BE2C (cell line): ENCODE measurements around the gene LRBA.

Experiments used
- DNase-seq: peaks from one replicate; pipeline ENCODE4 v3.0.0-alpha.2; 2020
- H3K27me3 ChIP-seq: fragments of 250-450 bp; sonication (Bioruptor Pico); 2 replicates; pipeline ENCODE4 v1.5.1; 2020; ENCODE audit warnings: mild to moderate bottlenecking
- H3K36me3 ChIP-seq: fragments of 250-450 bp; sonication (Bioruptor Pico); 2 replicates; pipeline ENCODE4 v1.5.1; 2020; ENCODE audit warnings: mild to moderate bottlenecking
- H3K4me1 ChIP-seq: fragments of 250-450 bp; sonication (Bioruptor Pico); 2 replicates; pipeline ENCODE4 v1.5.1; 2020
- H3K4me3 ChIP-seq: 2 replicates; pipeline ENCODE4 v1.5.1; 2011; ENCODE audit warnings: low read depth, low read length
- H3K9me3 ChIP-seq: fragments of 250-450 bp; sonication (Bioruptor Pico); 2 replicates; pipeline ENCODE4 v1.5.1; 2020
- TF ChIP-seq, protein P1 (sequence below): IDR thresholded peaks from 2 replicates; pipeline ENCODE4 v1.5.1; 2012; ENCODE audit warnings: mild to moderate bottlenecking, low read depth, low read length

The LRBA gene

DNA sequence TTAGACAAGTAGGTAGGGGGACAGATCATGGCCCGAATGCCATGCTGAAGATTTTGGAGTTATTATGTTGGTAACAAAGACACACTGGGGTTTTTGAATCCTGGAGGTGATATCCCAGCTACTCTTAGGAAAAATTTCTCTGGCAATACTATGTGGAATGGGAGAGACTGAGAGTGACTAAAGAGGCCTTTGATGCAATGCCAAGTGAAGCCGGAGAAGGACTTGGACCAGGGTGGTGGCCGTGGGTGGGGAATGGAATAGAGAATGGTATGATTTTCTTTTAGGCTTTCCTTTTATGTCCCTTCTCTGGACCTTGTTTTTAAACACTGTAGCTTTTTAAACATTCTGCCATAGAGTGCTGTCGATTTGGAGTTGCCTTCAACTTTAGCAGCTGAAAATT, 795.2 kb downstream of the LRBA start:
- H3K36me3 ChIP-seq = no peaks in the 10 kb centered on the region
- no peak for DNase-seq

DNA sequence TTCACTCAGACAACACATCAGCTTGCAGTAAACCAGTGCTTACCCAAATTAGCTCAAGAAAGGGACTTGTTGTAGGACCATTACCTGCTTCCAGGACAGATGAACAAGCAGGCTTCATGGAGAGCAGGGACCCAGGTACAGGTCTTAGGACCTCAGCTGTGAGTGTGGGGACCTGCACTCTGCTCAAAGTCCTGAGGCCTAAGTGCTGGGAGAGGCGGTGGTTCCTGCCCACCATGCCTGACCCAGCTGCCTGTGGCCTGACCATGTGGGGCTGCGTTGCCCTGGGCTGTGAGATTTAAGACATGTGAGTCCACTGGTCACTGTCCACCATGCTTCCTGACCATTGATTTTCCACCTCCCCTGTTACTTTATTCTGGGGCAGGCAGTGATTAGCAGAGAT, 796.6 kb downstream of the LRBA start:
- DNase-seq = no peak
- Histone ChIP-seq H3K27me3 (no peaks in the 10 kb centered on the region), H3K4me1 (no peaks in the 10 kb centered on the region; the same call in 1 of the 2 replicates), H3K4me3 (no peak overlapping the region), H3K9me3 (no peaks in the 10 kb centered on the region), H3K36me3 (no peaks in the 10 kb centered on the region)
- TF ChIP-seq, protein P1, sequence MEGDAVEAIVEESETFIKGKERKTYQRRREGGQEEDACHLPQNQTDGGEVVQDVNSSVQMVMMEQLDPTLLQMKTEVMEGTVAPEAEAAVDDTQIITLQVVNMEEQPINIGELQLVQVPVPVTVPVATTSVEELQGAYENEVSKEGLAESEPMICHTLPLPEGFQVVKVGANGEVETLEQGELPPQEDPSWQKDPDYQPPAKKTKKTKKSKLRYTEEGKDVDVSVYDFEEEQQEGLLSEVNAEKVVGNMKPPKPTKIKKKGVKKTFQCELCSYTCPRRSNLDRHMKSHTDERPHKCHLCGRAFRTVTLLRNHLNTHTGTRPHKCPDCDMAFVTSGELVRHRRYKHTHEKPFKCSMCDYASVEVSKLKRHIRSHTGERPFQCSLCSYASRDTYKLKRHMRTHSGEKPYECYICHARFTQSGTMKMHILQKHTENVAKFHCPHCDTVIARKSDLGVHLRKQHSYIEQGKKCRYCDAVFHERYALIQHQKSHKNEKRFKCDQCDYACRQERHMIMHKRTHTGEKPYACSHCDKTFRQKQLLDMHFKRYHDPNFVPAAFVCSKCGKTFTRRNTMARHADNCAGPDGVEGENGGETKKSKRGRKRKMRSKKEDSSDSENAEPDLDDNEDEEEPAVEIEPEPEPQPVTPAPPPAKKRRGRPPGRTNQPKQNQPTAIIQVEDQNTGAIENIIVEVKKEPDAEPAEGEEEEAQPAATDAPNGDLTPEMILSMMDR = no peak

More for the DNA sequence above, 795.2 kb downstream of the LRBA start:
- no peaks in the 10 kb centered on the region; the same call in 1 of the 2 replicates for H3K4me1 ChIP-seq
- H3K4me3 ChIP-seq = no peak overlapping the region
- TF ChIP-seq, protein P1 = no peak
- no peaks in the 10 kb centered on the region for H3K27me3 ChIP-seq
- H3K9me3 ChIP-seq = no peaks in the 10 kb centered on the region

DNA sequence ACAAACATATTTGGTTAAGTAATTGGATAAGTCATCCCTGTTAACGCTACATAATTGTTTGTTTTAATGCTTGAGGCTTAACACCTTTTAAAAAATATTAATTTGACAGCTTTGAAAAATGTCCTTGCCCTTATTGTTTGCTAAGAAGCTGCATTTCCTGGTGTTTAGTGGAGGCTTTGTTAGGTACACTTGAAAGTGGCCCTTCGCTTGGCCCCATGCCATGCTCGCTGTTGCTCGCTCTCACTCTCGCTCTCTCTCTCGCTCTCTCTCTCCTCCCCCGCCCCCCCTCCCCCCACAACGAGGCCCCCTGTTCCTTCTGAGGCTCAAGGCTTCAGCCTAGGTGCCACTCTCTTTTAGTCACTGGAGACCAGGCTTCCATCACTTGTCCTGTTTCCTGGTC, 797.3 kb downstream of the LRBA start:
- Histone ChIP-seq H3K36me3 (no peaks in the 10 kb centered on the region), H3K4me1 (no peaks in the 10 kb centered on the region; the same call in 1 of the 2 replicates), H3K27me3 (no peaks in the 10 kb centered on the region), H3K4me3 (no peak overlapping the region), H3K9me3 (no peaks in the 10 kb centered on the region)
- TF ChIP-seq, protein P1 = no peak
- DNase-seq = no peak

DNA sequence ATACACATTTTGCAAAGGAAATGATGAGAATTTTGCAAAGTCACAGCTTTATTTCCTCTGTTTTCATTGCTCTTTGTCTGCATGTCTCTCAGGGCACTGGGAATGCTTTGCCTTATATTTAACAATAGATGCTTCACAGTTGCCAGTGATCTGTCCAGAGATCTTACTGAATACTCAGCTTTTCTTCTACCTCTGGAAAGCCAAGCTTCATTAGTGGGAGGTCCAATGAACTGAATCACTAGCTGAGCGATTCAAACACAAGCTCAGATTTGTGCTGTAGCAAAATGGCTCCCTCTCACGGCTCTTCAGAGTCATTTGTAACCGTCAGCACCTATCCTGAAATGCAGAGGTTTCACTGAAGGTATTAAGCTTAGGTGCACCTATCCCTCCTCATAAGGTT, 797.9 kb downstream of the LRBA start:
- Histone ChIP-seq H3K9me3 (no peaks in the 10 kb centered on the region), H3K36me3 (no peaks in the 10 kb centered on the region), H3K4me3 (no peak overlapping the region), H3K4me1 (no peaks in the 10 kb centered on the region; the same call in 1 of the 2 replicates), H3K27me3 (no peaks in the 10 kb centered on the region)
- peak; percentile 26 for DNase-seq
- TF ChIP-seq, protein P1 = peak; percentile 64

DNA sequence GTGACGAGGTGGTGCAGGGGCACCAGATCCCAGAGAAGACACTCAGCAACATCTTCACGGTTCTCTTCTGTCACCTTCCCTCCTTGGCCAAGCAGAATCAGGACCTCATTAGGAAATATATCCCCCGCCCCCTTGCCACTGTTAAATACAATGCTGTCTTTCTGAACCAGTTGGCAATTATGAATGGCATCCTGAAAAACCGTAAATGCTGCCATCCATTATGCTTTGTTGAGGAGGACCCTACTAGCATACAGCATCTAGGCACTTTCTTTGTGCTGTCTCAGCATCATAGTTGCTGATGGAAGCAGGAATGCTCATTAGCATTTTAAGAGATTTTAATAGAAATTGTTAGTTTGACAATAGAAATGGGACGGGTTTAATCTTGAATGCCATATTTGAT, 798.4 kb downstream of the LRBA start:
- no peaks in the 10 kb centered on the region; the same call in 1 of the 2 replicates for H3K4me1 ChIP-seq
- H3K36me3 ChIP-seq = no peaks in the 10 kb centered on the region
- H3K27me3 ChIP-seq = no peaks in the 10 kb centered on the region
- no peaks in the 10 kb centered on the region for H3K9me3 ChIP-seq
- TF ChIP-seq, protein P1 = no peak
- no peak for DNase-seq
- H3K4me3 ChIP-seq = no peak overlapping the region

DNA sequence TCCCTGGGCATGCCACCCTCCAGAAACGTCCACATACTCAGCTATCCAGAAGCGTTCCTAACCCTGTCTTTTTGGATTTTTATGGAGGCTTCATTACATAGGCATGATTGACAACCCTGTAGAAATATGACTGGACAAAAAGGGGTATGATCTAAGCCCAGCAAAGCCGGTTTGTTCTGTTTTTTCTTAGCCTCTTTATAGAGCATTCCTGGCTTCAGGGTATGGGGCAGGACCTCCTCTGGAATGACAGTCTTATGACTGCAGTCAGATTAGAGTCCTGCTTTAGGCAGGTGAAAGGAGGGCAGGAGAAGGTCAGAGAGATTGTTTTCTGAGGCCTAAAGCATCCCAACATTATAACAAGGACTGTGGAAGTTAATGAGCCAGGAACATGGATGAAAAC, 799.5 kb downstream of the LRBA start:
- Histone ChIP-seq H3K9me3 (no peaks in the 10 kb centered on the region), H3K27me3 (no peaks in the 10 kb centered on the region), H3K4me1 (no peaks in the 10 kb centered on the region; the same call in 1 of the 2 replicates), H3K4me3 (no peak overlapping the region), H3K36me3 (no peaks in the 10 kb centered on the region)
- DNase-seq = no peak
- TF ChIP-seq, protein P1 = no peak
